Renal cortex interstitium (tissue), 11 donors: ENCODE measurements around the gene PKD2L1. TPM values are rescaled to one million over a fixed set of nuclear protein-coding genes. Genes with fewer than 3 reads are reported as not detected.
"Not testable (repeated sequence)": the region's sequence is repeated elsewhere in the genome, so short reads cannot be mapped to it uniquely, and the experiment has no call there.

Experiments used
- DNase-seq, 11 donors: peaks; one replicate each; pipeline ENCODE4 v3.0.0-alpha.2; 2013; ENCODE audit warnings: low read depth in 9 of 11, low spot score in 4 of 11; ENCODE audit errors: extremely low read depth in 1 of 11
- polyA plus RNA-seq, 3 donors: library from polyadenylated mRNA; unstranded; fragments of 120-200 nt; gene quantifications; one replicate each; pipeline ENCODE4 v1.2.1, GENCODE V29; 2013; ENCODE audit not compliant: insufficient read length in 3 of 3

PKD2L1 gene
- polyA plus RNA-seq, 3 donors, result 0.08 to 0.10 (median 0.09) TPM

DNA sequence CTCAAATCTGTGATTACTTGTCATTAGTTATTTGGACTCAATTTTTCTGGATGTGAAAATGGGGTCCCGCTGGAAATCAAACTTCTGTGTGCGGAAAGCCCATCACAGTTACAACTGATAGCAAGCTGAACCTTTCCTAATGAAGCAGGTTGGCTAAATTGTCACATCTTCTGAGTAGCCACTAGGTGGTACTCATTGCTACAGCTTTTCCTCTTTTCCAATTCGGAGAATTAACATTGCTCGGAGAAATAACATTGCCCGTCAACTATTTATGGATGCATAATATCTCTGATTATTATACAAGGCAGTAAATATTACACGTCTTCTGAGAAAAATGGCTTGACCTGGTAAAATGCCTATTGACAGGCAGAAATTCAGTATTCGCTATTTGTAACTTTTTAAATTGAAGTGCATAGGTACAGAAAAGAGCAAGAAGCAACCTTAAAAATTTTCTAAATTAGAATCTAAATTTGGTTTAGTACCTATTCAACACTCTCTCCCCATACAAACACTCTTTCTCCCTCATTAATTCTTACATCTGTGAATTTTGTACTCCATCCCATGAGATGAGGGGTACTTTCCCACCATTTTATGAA lies 26.2 kb downstream of the PKD2L1 start:
- DNase-seq, result no peak

DNA sequence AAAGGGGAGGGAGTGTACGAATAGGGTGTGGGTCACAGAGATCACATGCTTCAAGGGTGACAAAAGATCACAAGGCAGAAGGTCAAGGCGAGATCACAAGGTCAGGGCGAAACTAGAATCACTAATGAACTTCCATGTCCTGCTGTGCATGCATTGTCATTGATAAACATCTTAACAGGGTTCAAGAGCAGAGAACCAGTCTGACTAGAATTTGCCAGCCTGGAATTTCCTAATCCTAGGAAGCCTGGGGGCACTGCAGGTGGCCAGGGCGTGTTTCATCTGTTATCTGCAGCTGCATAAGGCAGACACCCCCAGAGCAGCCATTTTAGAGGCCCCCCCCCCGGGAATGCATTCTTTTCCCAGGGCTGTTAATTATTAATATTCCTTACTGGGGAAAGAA lies 28.9 kb downstream of the PKD2L1 start:
- DNase-seq, result not testable (repeated sequence)

DNA sequence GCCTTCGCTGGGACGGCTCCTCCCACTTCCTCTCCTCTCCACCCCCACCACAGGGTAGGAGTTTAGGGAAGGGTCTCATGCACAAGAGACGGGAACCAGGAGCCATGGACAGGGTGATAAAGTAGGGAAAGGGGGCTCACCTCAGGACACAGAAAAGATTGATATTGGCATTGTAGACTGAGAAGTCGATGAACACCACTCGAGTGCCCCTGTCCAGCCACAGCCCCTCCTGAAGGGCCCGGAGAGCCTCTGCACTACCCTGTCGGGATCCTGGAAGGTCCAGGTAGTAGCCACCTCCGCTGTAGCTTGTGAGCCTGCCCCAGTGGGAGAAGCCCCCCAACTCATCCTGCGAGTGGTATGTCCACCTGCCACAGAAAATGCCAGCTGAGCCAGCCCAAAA lies 32.8 kb downstream of the PKD2L1 start:
- no peak for DNase-seq

DNA sequence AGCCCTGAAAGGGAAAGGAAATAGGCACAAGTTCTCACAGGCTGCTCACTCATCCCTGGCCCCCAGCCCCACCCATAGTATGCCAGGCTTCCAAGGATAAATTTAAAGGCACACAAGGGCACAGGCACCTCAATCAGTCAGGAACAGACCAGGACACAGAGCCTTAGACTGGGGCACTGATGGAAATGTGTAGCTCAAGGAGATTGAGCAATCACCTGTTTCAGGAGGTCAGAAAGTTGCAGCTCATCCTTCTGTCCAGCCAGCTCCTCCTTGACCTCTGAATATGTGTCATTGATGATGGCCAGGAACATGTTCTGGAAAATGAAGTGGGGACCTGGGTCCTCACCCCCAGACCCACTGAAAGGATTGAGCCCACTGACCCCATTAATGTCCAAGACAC lies 37.0 kb downstream of the PKD2L1 start:
- no peak for DNase-seq

DNA sequence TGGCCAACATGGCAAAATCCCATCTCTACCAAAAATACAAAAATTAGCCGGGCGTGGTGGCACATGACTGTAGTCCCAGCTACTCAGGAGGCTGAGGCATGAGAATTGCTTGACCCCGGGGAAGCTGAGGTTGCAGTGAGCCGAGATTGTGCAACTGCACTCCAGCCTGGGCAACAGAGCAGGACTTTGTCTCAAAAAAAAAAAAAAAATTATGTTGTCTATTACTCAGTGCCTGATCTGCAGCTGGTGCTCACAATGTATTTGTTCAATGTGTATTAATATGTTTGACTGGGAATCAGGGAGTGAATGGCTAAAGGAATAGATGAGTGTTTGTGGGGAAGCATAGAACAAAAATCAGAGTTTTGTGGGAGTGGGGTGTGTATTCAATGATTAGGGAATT lies 37.7 kb downstream of the PKD2L1 start:
- DNase-seq, result not testable (repeated sequence)

DNA sequence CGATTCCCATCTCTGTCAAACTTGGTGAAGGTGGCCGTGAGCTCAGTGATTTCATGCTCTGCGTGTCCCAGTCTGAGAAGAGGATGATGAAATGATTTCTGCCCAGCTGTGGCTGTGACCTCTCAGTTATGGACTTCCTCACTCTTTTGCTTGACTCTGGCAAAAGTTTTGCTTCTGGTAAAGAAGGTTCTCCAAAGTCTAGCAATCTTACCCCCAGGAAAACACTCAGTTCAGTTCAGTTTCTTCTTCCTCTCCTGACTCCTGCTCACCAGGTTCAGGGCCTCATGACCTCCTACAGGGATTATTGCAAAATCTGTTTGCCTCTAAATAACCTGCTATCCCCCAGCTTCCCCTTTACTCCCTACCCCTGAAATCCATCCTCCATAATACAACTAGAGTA lies 38.7 kb downstream of the PKD2L1 start:
- DNase-seq, result no peak

DNA sequence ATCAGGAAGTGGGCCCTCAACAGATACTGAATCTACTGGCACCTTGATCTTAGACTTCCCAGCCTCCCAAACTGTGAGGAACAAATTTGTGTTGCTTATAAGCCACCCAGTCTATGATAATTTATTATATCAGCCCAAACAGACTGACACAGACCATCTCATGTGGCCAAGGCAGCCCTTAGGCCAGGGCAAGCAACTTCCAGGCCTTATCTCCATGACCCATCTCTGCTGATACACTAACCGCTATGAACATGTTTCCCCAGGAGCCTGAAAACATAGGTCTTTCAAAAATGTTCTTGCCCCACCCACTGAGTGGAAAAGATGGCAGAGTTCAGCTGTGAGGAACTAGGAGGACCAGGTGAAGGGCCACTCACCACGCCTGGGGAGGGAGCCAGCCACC lies 40.4 kb downstream of the PKD2L1 start:
- no peak for DNase-seq

DNA sequence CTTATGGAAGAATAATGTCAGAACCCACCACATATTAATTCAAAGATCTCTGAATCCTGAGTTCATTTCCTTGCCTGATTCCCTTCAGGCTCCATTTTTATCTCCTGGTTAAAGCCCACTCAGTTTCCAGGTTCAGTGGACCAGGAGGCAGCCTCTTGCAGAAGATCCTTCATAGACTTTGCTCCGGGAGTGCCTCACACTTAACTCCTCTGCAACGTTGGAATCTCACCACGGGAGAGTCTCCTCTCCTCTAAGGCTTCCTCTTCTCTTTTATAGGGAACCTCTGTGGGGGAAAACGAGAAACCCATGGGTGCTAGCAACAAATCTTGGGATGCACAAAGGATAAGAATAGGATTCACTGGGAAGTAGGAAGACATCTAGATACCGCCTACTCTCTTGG lies 41.8 kb downstream of the PKD2L1 start:
- DNase-seq, result no peak

DNA sequence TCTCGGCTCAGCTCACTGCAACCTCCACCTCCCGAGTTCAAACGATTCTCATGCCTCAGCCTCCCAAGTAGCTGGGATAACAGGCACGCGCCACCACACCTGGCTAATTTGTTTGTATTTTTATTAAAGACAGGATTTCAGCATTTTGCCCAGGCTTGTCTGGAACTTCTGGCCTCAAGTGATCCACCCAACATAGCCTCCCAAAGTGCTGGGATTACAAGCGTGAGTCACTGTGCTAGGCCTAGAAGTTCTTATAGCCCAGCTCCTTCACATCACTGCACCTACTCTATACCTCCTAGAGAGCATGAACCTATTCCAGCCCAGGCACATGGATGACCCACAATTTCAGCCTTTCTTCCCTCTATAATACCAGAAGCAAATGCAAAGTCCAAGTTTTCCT lies 42.3 kb downstream of the PKD2L1 start:
- no peak for DNase-seq

DNA sequence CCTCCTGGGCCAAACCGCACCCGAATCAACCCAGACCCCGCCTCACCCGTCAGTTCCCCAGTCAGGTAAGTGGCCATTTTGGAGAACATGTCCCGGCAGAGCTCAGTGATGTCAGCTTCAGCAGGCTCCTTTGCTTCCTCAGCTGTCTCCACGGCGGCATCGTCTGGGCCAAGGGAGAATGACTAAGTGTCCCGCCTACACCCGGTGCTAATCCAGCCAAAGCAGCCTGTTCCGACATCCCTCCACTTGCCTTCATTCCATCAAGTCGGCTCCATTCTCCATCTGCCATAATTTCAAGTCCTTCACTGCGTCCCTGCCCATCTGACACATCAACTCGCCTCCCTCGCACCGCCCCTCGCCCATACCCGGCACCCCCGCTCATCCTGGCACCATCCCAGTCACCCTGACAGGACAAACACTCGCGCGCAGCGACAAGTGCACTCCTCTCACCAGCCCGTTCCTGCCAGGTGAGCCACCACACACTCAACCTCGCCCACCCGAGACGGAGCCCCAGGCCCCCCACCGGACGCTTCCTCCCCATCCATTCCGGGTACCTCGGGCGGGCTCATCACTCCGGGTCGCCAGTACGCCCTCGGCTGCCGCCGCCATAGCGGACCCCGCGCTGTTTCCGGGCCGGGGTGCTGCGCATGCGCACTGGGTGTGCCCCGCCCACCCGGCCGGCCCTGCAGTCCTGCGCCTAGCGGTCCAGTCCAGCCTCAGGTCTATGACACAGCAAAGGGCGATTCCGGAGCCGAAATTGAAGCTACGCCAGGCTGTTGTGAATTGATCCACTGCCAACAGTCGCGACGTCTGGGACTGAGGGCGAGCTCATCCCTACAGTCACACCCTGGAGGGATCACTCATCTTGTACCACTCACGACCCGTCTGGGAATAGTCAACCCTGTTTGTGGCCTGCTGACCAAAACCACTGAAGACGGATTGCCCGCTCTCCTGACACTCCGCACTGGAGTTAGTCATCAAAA lies 43.7 kb downstream of the PKD2L1 start, which contains the start of gene BLOC1S2:
BLOC1S2 (minus strand) TSS at position 630 of the 983 bp plus-strand sequence; CDS start at position 609, 21 bp downstream.
- DNase-seq, result peak; percentile 68 to 85 (median 80)

DNA sequence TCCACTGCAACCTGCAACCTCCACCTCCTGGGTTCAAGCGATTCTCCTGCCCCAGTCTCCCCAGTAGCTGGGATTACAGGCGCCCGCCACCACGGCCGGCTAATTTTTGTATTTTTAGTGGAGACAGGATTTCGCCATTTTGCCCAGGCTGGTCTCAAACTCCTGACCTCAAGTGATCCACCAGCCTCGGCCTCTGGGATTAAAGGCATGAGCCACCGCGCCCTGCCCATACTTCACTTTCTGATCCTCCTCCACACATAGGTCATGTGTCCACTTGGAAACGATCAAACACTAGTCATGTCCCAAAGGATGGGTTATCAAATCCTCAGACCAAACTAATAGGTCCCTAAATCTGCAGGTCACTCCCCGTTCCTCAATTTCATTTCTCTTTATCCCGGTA lies 44.7 kb downstream of the PKD2L1 start:
- DNase-seq, result not testable (repeated sequence)

DNA sequence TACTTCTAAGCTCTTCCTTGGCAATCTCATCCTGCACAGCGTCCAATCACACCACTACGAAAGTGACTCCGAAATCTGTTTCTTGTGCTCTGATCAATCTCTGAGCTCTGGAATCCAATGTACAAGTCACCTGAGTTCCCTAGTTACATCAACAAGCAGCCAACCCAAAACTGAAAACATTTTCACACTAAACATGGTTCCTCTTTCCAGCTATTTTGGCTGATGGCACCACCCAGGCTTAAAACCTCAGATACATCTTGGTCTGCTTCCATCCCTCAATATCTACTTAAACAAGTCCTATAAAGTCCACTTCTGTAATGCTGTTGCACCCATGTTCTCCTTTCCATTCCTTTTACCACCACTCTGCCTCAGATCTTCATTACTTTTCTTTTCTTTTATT lies 47.1 kb downstream of the PKD2L1 start:
- DNase-seq, result no peak

DNA sequence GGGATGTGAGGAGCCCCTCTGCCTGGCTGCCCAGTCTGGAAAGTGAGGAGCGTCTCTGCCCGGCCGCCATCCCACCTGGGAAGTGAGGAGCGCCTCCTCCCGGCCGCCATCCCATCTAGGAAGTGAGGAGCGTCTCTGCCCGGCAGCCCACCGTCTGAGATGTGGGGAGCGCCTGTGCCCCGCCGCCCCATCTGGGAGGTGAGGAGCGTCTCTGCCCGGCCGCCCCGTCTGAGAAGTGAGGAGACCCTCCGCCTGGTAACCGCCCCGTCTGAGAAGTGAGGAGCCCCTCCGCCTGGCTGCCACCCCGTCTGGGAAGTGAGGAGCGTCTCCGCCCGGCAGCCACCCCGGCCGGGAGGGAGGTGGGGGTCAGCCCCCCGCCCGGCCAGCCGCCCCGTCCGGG lies 53.1 kb downstream of the PKD2L1 start:
- not testable (repeated sequence) for DNase-seq

DNA sequence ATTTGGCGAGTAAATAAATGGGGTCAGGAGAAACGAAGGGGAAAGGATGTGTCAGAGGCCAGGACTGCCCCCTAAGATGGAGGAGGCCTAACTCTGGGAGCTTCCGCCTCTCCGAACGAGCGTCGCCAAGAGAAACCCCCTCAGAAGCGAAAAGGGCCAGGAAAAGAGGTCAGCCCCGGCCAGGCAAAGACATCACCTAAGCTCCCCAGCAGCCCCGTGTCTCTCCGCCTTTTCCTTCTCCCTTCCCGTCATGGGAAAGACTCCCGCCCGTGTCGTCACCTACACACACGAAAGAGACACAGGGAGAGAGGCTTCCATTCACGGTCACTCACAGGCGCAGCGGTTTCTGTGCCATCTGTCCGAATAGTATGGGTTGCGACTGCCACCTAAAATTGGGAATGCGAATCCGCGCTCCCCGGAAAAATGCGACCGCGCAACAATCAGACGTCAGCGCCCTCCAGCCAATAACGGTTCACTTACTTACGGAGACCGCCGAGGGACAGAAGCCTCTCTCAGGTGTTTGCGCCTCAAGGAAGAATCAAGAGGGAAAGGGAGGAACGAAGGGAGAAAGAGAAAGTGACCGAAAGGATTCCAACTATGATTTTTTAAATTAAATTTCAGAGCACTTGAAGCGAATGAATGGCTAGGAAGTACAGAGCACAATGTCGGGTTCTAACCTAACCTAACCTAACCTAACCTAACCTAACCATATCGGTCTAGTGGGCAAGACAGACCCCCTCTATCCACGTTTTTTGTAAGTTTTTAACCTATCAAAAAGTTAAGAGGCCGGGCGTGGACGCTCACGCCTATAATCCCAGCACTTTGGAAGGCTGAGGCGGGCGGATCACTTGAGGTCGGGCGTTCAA lies 62.6 kb downstream of the PKD2L1 start, which contains the start of gene CWF19L1:
CWF19L1 (minus strand) TSS at position 400 of the 866 bp plus-strand sequence; CDS start at position 355, 45 bp downstream.
- peak; percentile 74 to 93 (median 85) for DNase-seq

DNA sequence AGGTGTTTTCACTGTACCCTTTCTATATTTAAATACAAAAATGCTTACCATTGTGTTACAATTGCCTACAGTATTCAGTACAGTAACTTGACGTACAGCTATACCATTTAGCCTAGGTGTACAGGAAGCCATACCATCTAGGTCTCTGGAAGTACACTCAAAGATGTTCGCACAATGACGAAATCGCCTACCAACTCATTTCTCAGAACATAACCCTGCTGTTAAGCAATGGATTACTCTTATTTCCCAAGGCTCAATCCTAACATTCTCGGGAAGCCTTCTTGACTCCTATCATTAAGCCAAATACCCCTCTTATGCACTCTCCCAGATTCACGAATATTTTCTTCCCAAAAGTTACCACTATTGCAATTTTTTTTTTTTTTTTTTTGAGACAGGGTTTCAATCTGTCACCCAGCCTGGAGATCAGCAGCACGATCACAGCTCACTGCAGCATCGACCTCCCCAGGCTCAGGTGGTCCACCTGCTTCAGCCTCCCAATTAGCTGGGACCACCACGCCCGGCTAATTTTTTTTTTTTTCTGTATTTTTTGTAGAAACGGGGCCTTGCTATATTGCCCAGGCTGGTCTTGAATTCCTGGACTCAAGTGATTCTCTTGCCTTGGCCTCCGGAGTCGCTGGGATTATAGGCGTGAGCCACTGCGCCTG lies 64.1 kb downstream of the PKD2L1 start:
- no peak for DNase-seq

DNA sequence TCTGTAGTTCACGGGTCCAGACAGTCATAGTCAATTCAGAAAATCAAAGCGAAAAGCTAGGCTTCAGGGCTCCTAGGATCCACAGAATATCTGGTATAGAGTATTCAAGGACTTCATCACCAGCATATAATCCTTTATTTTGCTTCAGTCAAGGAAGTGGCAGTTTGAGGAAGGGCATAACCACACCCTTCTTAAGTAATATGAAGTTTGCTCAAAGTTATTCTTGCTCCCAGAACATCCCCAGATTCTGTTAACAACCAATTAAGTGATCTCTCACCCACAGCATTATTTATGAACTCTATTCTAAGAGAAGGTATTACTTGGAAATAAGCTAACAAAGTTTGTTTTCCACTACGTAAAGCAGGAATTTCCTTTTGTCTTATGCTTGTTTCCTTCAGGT lies 75.8 kb downstream of the PKD2L1 start:
- DNase-seq, result no peak

DNA sequence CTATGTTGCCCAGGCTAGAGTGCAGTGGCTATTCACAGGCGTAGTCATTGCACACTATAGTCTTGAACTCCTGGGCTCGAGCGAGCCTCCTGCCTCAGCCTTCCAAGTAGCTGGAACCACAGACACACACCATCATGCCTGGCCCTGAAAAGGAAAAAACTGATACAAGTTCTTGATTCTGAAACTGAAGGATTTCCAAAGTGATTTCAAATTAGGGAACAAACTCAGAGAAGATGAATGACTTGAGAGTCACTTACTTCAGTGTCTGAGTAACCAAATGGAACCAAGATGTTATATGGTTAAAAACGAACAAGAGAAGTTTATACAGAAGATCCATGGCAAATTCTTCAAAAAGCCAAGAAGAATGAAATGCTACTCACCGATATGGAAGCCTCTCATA lies 77.0 kb downstream of the PKD2L1 start:
- DNase-seq, result no peak

DNA sequence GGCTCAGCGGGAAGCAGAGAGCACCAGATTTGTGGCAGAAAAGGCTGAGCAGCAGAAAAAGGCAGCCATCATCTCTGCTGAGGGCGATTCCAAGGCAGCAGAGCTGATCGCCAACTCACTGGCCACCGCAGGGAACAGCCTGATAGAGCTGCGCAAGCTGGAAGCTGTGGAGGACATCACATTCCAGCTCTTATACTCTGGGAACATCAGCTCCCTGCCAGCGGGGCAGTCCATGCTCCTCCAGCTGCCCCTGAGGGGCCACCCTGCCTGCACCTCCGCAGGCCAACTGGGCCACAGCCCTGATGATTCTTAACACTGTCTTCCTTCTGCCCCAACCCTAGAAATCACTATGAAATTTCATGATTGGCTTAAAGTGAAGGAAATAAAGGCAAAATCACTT lies 81.2 kb downstream of the PKD2L1 start:
- no peak for DNase-seq
